Astrocyte (in vitro differentiated cells and primary cell): Measurements from ENCODE around the gene NBEA. TPM values are rescaled to one million over a fixed set of nuclear protein-coding genes. Genes with fewer than 3 reads are reported as not detected.

Experiments used
- DNase-seq: peaks from one replicate; pipeline ENCODE4 v3.0.0-alpha.2; 2010; ENCODE audit warnings: low read depth
- FAIRE-seq: peaks from 2 replicates; lab custom pipeline; 2011; peaks lifted over from hg19 to GRCh38; lab: Jason Lieb, UNC
- H2AFZ ChIP-seq: 2 replicates; pipeline ENCODE4 v1.6.0; 2012; ENCODE audit warnings: low read depth, low read length, inconsistent platforms
- H3K27ac ChIP-seq: 2 replicates; pipeline ENCODE4 v1.5.1; 2011; ENCODE audit warnings: low read depth, low read length, inconsistent platforms
- H3K27me3 ChIP-seq: 2 replicates; pipeline ENCODE4 v1.6.0; 2011; ENCODE audit warnings: low read length, inconsistent platforms; ENCODE audit not compliant: insufficient read depth
- H3K36me3 ChIP-seq: 2 replicates; pipeline ENCODE4 v1.5.1; 2011; ENCODE audit warnings: low read length, inconsistent platforms; ENCODE audit not compliant: insufficient read depth
- H3K4me1 ChIP-seq: 2 replicates; pipeline ENCODE4 v1.5.1; 2011; ENCODE audit warnings: low read length, inconsistent platforms; ENCODE audit not compliant: insufficient read depth
- H3K4me2 ChIP-seq: 2 replicates; pipeline ENCODE4 v1.6.0; 2012; ENCODE audit warnings: low read length, inconsistent platforms
- H3K4me3 ChIP-seq: 2 replicates; pipeline ENCODE4 v1.5.1; 2011; ENCODE audit warnings: low read depth, mild to moderate bottlenecking, low read length, inconsistent platforms; ENCODE audit not compliant: insufficient read depth
- H3K79me2 ChIP-seq: 2 replicates; pipeline ENCODE4 v1.6.0; 2012; ENCODE audit warnings: mild to moderate bottlenecking, low read length, inconsistent platforms; ENCODE audit not compliant: insufficient read depth
- H3K9ac ChIP-seq: 2 replicates; pipeline ENCODE4 v1.6.0; 2012; ENCODE audit warnings: mild to moderate bottlenecking, low read length, inconsistent platforms
- H3K9me3 ChIP-seq: 2 replicates; pipeline ENCODE4 v1.5.1; 2012; ENCODE audit warnings: low read depth, mild to moderate bottlenecking, low read length, inconsistent platforms; ENCODE audit not compliant: insufficient read depth
- H4K20me1 ChIP-seq: 2 replicates; pipeline ENCODE4 v1.6.0; 2012; ENCODE audit warnings: low read length, inconsistent platforms; ENCODE audit not compliant: insufficient read depth
- H3K27ac Mint-ChIP-seq: one replicate; pipeline ENCODE4 v1.8.0; 2021; ENCODE audit warnings: mild to moderate bottlenecking, mixed read lengths; ENCODE audit not compliant: unreplicated experiment
- H3K27me3 Mint-ChIP-seq: one replicate; pipeline ENCODE4 v1.8.0; 2021; ENCODE audit warnings: low read depth, mixed read lengths; ENCODE audit not compliant: unreplicated experiment
- H3K36me3 Mint-ChIP-seq: one replicate; pipeline ENCODE4 v1.8.0; 2021; ENCODE audit warnings: low read depth, mixed read lengths; ENCODE audit not compliant: unreplicated experiment
- H3K4me1 Mint-ChIP-seq: one replicate; pipeline ENCODE4 v1.8.0; 2021; ENCODE audit warnings: low read depth, mixed read lengths; ENCODE audit not compliant: unreplicated experiment
- H3K4me3 Mint-ChIP-seq: one replicate; pipeline ENCODE4 v1.8.0; 2021; ENCODE audit warnings: mild to moderate bottlenecking, moderate library complexity, mixed read lengths; ENCODE audit not compliant: unreplicated experiment
- H3K9me3 Mint-ChIP-seq: one replicate; pipeline ENCODE4 v1.8.0; 2021; ENCODE audit warnings: mild to moderate bottlenecking, mixed read lengths; ENCODE audit not compliant: unreplicated experiment
- CTCF ChIP-seq: IDR thresholded peaks from 2 replicates; pipeline ENCODE4 v1.5.1; 2011; ENCODE audit warnings: low read depth, mild to moderate bottlenecking, inconsistent platforms, low read length, moderate library complexity; ENCODE audit not compliant: insufficient read depth
- EZH2 ChIP-seq: IDR thresholded peaks from 2 replicates; pipeline ENCODE4 v1.6.1; 2012; ENCODE audit warnings: mild to moderate bottlenecking, low read length, inconsistent platforms; ENCODE audit not compliant: insufficient read depth
- total RNA-seq: library from RNA; stranded (reverse); gene quantifications from 2 replicates; pipeline ENCODE4 v1.2.1, GENCODE V29; 2021

Gene NBEA
- total RNA-seq, 1 donor from 2014 or later = 7.8 TPM

GRCh38 chr13:35573639-35574038, 631.6 kb downstream of the NBEA start:
- Mint-ChIP-seq H3K4me1 (peaks cover 9% of the 10 kb centered on the region), H3K27me3 (no peaks in the 10 kb centered on the region), H3K4me3 (no peak overlapping the region), H3K36me3 (no peaks in the 10 kb centered on the region), H3K9me3 (no peaks in the 10 kb centered on the region), H3K27ac (no peak overlapping the region)
- H2AFZ ChIP-seq = no peak overlapping the region
- H3K4me1 ChIP-seq = no peaks in the 10 kb centered on the region
- no peak for DNase-seq
- no peak overlapping the region for H3K27ac ChIP-seq
- no peak overlapping the region for H3K4me3 ChIP-seq
- no peak for FAIRE-seq
- H3K4me2 ChIP-seq = no peak overlapping the region
- no peaks in the 10 kb centered on the region for H4K20me1 ChIP-seq
- H3K9me3 ChIP-seq = no peaks in the 10 kb centered on the region
- H3K79me2 ChIP-seq = no peaks in the 10 kb centered on the region
- H3K36me3 ChIP-seq = no peaks in the 10 kb centered on the region
- H3K27me3 ChIP-seq = no peaks in the 10 kb centered on the region
- no peak overlapping the region for H3K9ac ChIP-seq
- TF ChIP-seq CTCF (no peak), EZH2 (no peak)

- TF ChIP-seq CTCF = no peak
- TF ChIP-seq EZH2 = no peak
- H4K20me1 ChIP-seq = no peaks in the 10 kb centered on the region
- no peak overlapping the region for H2AFZ ChIP-seq
- H3K27ac ChIP-seq = no peak overlapping the region
- no peaks in the 10 kb centered on the region for H3K4me1 ChIP-seq
- no peaks in the 10 kb centered on the region for H3K9me3 Mint-ChIP-seq
- no peak overlapping the region for H3K4me3 Mint-ChIP-seq
- no peak overlapping the region for H3K27ac Mint-ChIP-seq
- no peaks in the 10 kb centered on the region for H3K4me1 Mint-ChIP-seq
- H3K36me3 ChIP-seq = no peaks in the 10 kb centered on the region
- FAIRE-seq (no peak), DNase-seq (no peak)
- H3K27me3 Mint-ChIP-seq = no peaks in the 10 kb centered on the region
- H3K4me3 ChIP-seq = no peak overlapping the region
- no peaks in the 10 kb centered on the region for H3K79me2 ChIP-seq
- H3K9ac ChIP-seq = no peak overlapping the region
- H3K4me2 ChIP-seq = no peak overlapping the region
- H3K36me3 Mint-ChIP-seq = peaks cover 2% of the 10 kb centered on the region
- no peaks in the 10 kb centered on the region for H3K27me3 ChIP-seq
- no peaks in the 10 kb centered on the region for H3K9me3 ChIP-seq
Measured at GRCh38 chr13:35592457-35592856, 650.4 kb downstream of the NBEA start.

- H3K27ac Mint-ChIP-seq = no peak overlapping the region
Measured at GRCh38 chr13:35593651-35594050, 651.6 kb downstream of the NBEA start.

More at GRCh38 chr13:35593651-35594050, 651.6 kb downstream of the NBEA start:
- Histone ChIP-seq H3K4me2 (no peak overlapping the region), H3K4me1 (no peaks in the 10 kb centered on the region), H3K27me3 (no peaks in the 10 kb centered on the region), H3K4me3 (no peak overlapping the region), H3K9ac (no peak overlapping the region), H3K27ac (no peak overlapping the region), H2AFZ (no peak overlapping the region), H3K79me2 (no peaks in the 10 kb centered on the region), H3K36me3 (no peaks in the 10 kb centered on the region), H3K9me3 (no peaks in the 10 kb centered on the region), H4K20me1 (no peaks in the 10 kb centered on the region)
- DNase-seq (no peak), FAIRE-seq (no peak)
- H3K9me3 Mint-ChIP-seq = no peaks in the 10 kb centered on the region
- no peak for TF ChIP-seq CTCF
- TF ChIP-seq EZH2 = no peak
- no peak overlapping the region for H3K4me3 Mint-ChIP-seq
- peaks cover 1% of the 10 kb centered on the region for H3K4me1 Mint-ChIP-seq
- H3K36me3 Mint-ChIP-seq = peaks cover 2% of the 10 kb centered on the region
- H3K27me3 Mint-ChIP-seq = no peaks in the 10 kb centered on the region
